ENCODE measurements around the gene PPT2. TPM values are rescaled to one million over a fixed set of nuclear protein-coding genes. Genes with fewer than 3 reads are reported as not detected.
A peak's percentile ranks its signal among the peaks of the same experiment; 100 is the strongest.

Gene PPT2
- total and polyA plus RNA-seq, 2 of the 13 experiments (the other 11 are each of a cell fraction or from before 2014, with no cell fraction given) = 39.2 to 61.8 TPM

- TF ChIP-seq HNF4A (CRISPR knock-in tag; IDR thresholded peaks at IDR 0.05) = peak; percentile 23; the same call in 1 of the 2 replicates
- no peak for TF ChIP-seq HNF4G (IDR thresholded peaks at IDR 0.05; ENCODE audit: borderline replicate concordance, low read depth, low read length)
- no peak for TF ChIP-seq HNF4G (CRISPR knock-in tag; IDR thresholded peaks at IDR 0.05; ENCODE audit: borderline replicate concordance, low read depth)
- 0 out of 2 replicates have a peak, but pooled peaks have one; percentile 16 for TF ChIP-seq SNAPC2 (CRISPR knock-in tag; IDR thresholded peaks at IDR 0.05)
- TF ChIP-seq GPBP1L1 (CRISPR knock-in tag; IDR thresholded peaks at IDR 0.05) = no peak
- TF ChIP-seq STAG1 (CRISPR knock-in tag; IDR thresholded peaks at IDR 0.05) = peak; percentile 51
- TF ChIP-seq ZNF784 (CRISPR knock-in tag; IDR thresholded peaks at IDR 0.05; ENCODE audit: borderline replicate concordance) = 0 out of 2 replicates have a peak, but pooled peaks have one; percentile 29
- no peak for TF ChIP-seq GMEB2 (CRISPR knock-in tag; IDR thresholded peaks at IDR 0.05; ENCODE audit: low read depth)
- TF ChIP-seq MED1 (CRISPR knock-in tag; IDR thresholded peaks at IDR 0.05) = no peak
- TF ChIP-seq ZNF30 (CRISPR knock-in tag; IDR thresholded peaks at IDR 0.05) = no peak
- peak; percentile 41; the same call in 1 of the 2 replicates for TF ChIP-seq GATA4 (IDR thresholded peaks at IDR 0.05; ENCODE audit: borderline replicate concordance, low read depth)
- no peak for TF ChIP-seq KAT2B (IDR thresholded peaks at IDR 0.05; ENCODE audit: borderline replicate concordance, low read depth, low read length)
- TF ChIP-seq ZNF569 (CRISPR knock-in tag; IDR thresholded peaks at IDR 0.05; ENCODE audit: borderline replicate concordance) = no peak
- no peak for TF ChIP-seq GATAD1 (CRISPR knock-in tag; IDR thresholded peaks at IDR 0.05)
- TF ChIP-seq ZNF3 (CRISPR knock-in tag; IDR thresholded peaks at IDR 0.05) = no peak
- TF ChIP-seq ZNF552 (CRISPR knock-in tag; IDR thresholded peaks at IDR 0.05; ENCODE audit: borderline replicate concordance) = no peak
- no peak for TF ChIP-seq ZNF891 (CRISPR knock-in tag; IDR thresholded peaks at IDR 0.05)
- TF ChIP-seq ASH2L (IDR thresholded peaks at IDR 0.05; ENCODE audit: insufficient read length, low read depth, low read length) = peak; percentile 20
- no peak for TF ChIP-seq REST (IDR thresholded peaks at IDR 0.05; ENCODE audit: borderline replicate concordance in 1 of 2, low read depth in 1 of 2, low read length in 2 of 2)
- no peak for TF ChIP-seq ZNF143 (CRISPR knock-in tag; IDR thresholded peaks at IDR 0.05)
Observed at GRCh38 chr6:32194825-32195651, 41.1 kb downstream of the PPT2 start (continued).
